HG02759 (cell line): Measurements from ENCODE around the gene RUBCNL.

Source experiments
- ATAC-seq: cut with Tn5 transposase; IDR thresholded peaks from one replicate; pipeline ENCODE4 v1.9.1; 2021; ENCODE audit warnings: mild to moderate bottlenecking, moderate library complexity; ENCODE audit not compliant: unreplicated experiment

RUBCNL gene

DNA sequence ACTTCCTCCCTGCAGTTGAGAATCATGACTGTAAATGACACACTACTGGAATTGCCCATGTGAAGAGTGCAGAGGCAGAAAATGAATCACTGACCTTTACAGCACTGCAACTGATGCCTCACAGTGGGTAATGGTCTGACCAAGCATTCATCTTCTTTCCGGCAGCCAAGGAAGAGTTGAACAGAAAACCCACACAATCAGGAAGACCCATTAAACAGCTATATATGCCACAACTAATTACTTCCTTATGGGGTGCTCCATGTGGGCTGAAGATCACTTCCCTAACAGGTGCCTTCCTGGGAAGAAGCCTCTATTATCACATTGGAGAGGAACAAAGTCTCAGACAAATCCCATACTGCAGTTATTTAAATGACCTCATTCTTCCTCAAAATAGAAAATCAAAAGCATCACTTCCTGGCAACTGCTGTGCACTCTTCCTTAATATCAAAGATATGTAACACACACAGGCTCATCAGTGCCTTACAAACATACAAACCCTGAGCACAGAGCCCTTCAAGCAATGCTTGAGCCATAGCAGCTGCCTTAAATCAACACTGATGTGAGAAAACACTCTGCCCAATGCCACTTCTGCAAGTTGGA lies 45.8 kb downstream of the RUBCNL start:
- ATAC-seq, result peak; percentile 72

- peak; percentile 5 for ATAC-seq
These were observed 46.4 kb downstream of the RUBCNL start for GRCh38 chr13:46340631-46341111.

GRCh38 chr13:46340011-46340410 lies 47.0 kb downstream of the RUBCNL start:
- no peak for ATAC-seq

- peak; percentile 37 for ATAC-seq
These were observed 47.9 kb downstream of the RUBCNL start for GRCh38 chr13:46339035-46339666.

GRCh38 chr13:46337700-46338099 lies 49.4 kb downstream of the RUBCNL start:
- ATAC-seq, result no peak

DNA sequence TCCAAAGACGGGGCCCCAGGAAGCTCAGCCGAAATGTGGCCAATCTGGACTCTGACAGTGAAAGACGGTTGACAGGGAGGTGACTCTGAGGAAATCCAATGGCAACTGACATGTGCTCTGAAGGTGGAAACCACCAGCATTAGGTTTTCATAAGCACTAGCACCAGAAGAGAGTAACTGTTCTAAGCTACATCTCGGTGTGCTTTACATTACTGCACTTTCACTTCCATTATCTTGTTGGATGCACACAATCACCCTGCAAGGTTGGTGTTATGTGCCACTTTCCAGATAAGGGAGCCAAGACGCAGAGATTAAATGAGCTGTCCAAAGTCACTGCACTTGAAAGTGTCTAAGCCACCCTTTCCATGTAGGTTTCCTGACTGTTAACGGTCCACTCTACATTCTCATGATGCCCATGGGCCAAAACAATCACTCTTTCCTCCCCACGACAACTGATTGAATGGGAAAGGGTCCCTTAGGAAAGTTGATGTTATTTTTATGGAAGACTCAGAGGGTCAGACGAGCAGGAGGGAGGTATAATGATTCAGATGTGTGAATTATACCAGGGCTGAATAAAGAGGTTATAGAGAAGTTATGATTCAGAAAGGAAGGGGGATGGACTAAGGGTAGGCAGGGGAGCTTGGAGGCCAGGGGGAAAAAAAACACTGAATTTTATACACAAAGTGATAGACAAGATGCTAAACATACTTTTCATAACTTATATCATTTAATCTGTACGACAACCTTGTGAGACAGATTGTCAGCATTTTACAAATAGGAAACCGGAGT lies 52.8 kb downstream of the RUBCNL start:
- no peak for ATAC-seq

DNA sequence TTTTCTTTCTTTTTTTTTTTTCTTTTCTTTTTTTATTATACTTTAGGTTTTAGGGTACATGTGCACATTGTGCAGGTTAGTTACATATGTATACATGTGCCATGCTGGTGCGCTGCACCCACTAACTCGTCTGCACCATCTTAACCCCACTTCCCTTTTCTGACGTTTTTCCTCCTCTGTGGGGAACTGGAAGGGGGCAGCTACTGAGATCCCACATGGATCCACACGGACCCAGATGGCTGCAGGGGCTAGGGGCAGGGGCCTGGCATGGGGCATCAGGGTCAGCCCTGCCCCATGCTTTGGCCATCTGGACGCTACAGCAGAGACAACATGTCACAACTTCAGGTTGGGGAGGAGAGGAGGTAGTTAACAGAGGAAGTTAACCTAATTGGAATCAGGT lies 54.3 kb downstream of the RUBCNL start:
- no peak for ATAC-seq

- ATAC-seq, result no peak
These were observed 57.4 kb downstream of the RUBCNL start for GRCh38 chr13:46329624-46330023.

GRCh38 chr13:46327246-46327645 lies 59.8 kb downstream of the RUBCNL start:
- ATAC-seq, result no peak

- ATAC-seq, result no peak
These were observed 62.1 kb downstream of the RUBCNL start for GRCh38 chr13:46324976-46325375.

DNA sequence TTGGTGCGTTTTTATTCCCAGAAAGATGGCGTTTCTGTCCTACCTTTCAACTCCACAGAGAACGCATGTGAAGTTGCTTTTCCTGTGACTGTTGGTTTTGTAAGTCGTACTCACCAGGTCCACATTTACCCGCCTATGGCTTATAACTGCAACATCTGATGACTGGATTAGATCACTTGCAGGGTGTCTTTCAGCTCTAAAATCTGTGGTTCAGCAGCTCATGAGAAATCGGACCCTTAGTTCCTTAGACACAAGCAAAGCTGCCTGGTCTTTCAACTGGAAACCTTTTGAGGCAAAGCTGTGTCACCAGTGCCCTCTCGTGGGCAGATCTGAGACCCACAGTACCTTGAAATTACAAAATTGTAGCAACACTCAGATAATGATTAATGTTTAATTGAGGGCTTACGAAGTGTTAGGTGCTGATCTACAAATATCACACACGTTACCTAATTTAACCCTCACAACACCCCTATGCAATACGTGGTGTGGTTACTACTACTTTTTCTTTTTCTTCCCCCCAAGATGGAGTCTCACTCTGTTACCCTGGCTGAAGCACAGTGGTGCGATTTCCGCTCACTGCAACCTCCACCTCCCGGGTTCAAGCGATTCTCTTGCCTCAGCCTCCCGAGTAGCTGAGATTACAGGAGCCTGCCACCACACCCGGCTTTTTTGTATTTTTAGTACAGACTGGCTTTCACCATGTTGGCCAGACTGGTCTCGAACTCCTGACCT lies 65.4 kb downstream of the RUBCNL start:
- ATAC-seq, result peak; percentile 67

DNA sequence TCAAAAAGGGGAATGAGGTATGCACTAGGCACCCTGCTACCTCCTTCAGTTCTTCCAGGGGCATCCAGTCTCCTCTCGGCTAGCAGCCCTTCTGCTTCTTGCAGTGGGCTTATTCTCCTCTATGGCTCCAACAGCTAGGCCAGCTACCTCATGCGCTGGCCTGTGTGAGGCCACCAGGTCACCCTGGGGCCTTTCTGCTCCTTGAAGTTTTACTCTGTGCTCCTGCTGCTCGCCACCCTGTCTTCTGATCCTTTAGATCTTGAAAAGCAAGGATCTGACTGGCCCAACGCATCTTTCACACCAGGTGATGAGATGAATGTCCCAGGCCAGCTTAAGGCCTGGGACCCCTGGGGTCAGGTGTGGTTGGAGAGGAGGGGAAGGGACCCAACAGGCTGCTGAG lies 66.2 kb downstream of the RUBCNL start:
- no peak for ATAC-seq

- ATAC-seq, result no peak
These were observed 66.6 kb downstream of the RUBCNL start for GRCh38 chr13:46320406-46320805.

GRCh38 chr13:46318986-46319385 lies 68.1 kb downstream of the RUBCNL start:
- ATAC-seq, result no peak

GRCh38 chr13:46317120-46317519 lies 69.9 kb downstream of the RUBCNL start:
- no peak for ATAC-seq

GRCh38 chr13:46315491-46316075 lies 71.5 kb downstream of the RUBCNL start:
- no peak for ATAC-seq

DNA sequence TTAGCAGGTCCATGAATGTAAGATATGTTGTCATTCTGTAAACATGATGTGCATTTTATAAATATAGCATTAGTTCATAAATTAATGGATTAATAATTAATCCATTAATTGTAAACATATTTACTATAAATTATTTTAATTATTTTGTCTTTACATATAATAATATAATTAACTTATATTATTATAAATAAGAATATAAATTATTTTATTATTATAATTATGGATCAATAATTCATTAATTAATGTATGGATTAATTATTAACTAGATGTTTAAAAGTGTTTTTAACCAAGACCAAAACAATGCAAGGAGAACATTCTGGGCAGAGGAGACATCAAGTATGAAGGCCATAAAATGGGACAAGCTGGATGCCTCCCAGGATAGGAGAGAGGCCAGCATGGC lies 72.0 kb downstream of the RUBCNL start:
- no peak for ATAC-seq

- no peak for ATAC-seq
These were observed 72.5 kb downstream of the RUBCNL start for GRCh38 chr13:46314587-46314986.

GRCh38 chr13:46313432-46314257 lies 73.4 kb downstream of the RUBCNL start:
- ATAC-seq, result no peak

DNA sequence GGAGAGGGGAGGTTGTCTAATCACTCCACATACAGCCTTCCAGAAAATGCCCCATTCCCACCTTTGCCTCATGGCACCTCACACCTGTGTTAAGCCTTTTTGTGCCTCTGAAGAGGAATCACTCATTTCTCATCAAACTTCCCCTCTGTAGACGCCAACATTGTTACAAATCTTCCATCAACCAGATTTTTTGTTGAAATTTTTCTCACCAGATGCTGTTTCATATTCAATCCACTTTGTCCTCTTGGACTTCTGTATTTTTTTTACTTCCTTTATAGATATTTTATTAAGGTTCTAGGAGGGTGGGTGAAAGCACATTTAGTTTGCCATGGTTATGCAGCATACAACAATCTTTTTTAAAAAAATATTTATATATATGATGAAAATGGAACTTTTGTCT lies 74.0 kb downstream of the RUBCNL start:
- ATAC-seq, result no peak
